Right kidney (tissue), 9 donors: Measurements from ENCODE around the gene ACTMAP.
A peak's percentile ranks its signal among the peaks of the same experiment; 100 is the strongest.
"Not testable (repeated sequence)": the region's sequence is repeated elsewhere in the genome, so short reads cannot be mapped to it uniquely, and the experiment has no call there.

ENCODE experiments used
- DNase-seq: peaks from one replicate; pipeline ENCODE4 v3.0.0-alpha.2; 2016
- long read RNA-seq, 8 donors: transcript quantifications; one replicate each; lab custom pipeline, GENCODE V29; 2026

The ACTMAP gene, protein sequence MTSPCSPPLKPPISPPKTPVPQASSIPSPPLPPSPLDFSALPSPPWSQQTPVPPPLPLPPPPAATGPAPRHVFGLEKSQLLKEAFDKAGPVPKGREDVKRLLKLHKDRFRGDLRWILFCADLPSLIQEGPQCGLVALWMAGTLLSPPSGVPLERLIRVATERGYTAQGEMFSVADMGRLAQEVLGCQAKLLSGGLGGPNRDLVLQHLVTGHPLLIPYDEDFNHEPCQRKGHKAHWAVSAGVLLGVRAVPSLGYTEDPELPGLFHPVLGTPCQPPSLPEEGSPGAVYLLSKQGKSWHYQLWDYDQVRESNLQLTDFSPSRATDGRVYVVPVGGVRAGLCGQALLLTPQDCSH
- long read RNA-seq, donor 1, partial matches to known transcripts: 8 of 11 reads
- long read RNA-seq, donor 1, other reads (novel, unspliced or antisense): 0 of 11 reads
- long read RNA-seq, donor 2, partial matches to known transcripts: 0 of 1 reads
- long read RNA-seq, donor 2, other reads (novel, unspliced or antisense): 0 of 1 reads
- long read RNA-seq, donor 3, partial matches to known transcripts: 5 of 6 reads
- long read RNA-seq, donor 3, other reads (novel, unspliced or antisense): 0 of 6 reads
- long read RNA-seq, donor 4, partial matches to known transcripts: 86 of 88 reads
- long read RNA-seq, donor 4, other reads (novel, unspliced or antisense): 0 of 88 reads
- long read RNA-seq, donor 5, partial matches to known transcripts: 17 of 19 reads
- long read RNA-seq, donor 5, other reads (novel, unspliced or antisense): 0 of 19 reads
- long read RNA-seq, donor 6, partial matches to known transcripts: 0 of 2 reads
- long read RNA-seq, donor 6, other reads (novel, unspliced or antisense): 0 of 2 reads
- long read RNA-seq, donor 7: 0 reads
- long read RNA-seq, donor 8, partial matches to known transcripts: 0 of 2 reads
- long read RNA-seq, donor 8, other reads (novel, unspliced or antisense): 0 of 2 reads

DNA sequence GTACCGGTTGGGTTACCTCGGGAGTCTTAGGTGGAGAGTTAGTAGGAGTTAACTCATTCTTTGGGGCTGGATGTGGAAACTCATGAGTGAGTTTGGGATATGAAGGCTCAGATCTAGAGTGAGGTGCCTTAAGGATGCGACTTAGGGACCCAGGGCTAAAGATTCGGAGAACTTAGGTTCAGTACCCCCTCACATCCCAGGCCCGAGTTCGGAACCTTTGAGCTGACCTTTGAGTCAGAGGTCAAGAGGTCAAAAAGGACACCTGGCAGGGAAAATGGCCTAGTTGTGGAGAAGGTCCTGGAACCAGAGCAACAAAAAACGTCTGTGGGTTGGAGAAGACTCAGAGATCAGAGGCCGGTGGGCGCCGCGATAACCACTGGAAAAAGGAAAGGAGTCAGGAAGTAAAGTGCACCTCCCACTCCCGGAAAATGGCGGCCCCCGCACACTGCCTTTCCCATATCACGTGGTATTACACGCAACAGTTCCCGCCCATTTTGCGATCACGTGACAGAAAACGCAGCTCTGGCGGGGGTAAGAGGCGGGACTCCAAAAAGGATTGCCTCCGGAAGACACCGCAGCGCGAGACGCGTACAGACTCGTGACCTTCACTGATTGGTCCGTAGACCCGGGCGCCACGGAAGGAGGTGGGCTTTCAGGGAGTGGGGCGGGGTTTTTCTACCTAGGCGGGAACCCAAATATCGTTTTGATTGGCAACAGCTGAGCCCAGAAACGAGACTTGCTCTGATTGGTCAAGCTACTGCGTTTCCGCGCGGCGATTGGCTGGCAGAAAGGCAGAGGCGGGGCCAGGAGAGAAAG is at the start of gene ACTMAP:
ACTMAP (minus strand) TSS at position 420 of the 816 bp plus-strand sequence. CDS start 674 bp downstream, outside the sequence.
- no peak for DNase-seq

GRCh38 chr19:40799558-40800338 is 49.5 kb upstream of the ACTMAP start:
- DNase-seq: peak; percentile 62

DNA sequence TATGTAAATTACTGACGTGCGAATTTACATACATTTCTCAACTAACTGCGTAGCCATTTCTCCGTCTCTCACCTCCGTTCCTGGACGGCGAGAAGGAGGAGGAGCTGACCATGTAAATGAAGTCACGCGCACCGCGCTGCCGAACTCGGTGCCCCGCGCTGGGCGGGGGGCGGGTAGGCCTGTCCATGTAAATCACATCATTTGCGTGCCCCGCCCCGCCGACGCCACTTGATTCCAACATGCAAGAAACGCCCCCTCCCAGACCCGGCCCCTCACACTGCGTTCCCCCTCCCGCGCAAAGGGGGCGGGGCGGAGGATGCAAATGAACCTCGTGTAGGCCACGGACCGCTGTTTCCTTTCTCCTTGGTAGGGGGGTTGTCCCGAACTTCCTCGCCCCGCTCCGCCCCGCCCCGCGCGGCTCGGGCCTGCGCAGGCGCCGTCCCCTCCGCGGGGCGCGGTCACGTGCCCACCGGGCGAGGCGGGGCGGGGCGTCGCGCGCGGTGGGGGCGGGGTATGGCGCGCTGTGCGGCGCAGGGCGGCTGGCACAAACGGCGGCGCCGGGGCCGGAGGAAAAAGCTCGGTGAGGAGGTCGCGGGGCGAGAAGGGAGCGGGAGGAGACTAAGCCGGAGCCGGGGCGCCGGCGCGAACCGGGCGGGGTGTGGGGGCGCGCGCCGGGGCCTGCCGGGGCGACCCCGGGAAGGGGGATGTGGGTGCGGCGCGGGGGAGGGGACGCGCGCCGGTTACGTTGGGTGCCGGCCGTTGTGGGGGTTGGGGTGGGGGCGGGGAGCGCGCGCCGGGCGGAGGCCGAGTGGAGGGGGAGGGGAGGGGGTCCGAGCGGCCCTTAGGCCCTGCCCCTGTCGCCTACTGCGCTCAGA is 48.6 kb upstream of the ACTMAP start, which contains the start of gene EGLN2:
EGLN2 (plus strand) TSS at position 509 of the 875 bp plus-strand sequence. CDS start 1,382 bp downstream, outside the sequence.
- peak; percentile 90 for DNase-seq

DNA sequence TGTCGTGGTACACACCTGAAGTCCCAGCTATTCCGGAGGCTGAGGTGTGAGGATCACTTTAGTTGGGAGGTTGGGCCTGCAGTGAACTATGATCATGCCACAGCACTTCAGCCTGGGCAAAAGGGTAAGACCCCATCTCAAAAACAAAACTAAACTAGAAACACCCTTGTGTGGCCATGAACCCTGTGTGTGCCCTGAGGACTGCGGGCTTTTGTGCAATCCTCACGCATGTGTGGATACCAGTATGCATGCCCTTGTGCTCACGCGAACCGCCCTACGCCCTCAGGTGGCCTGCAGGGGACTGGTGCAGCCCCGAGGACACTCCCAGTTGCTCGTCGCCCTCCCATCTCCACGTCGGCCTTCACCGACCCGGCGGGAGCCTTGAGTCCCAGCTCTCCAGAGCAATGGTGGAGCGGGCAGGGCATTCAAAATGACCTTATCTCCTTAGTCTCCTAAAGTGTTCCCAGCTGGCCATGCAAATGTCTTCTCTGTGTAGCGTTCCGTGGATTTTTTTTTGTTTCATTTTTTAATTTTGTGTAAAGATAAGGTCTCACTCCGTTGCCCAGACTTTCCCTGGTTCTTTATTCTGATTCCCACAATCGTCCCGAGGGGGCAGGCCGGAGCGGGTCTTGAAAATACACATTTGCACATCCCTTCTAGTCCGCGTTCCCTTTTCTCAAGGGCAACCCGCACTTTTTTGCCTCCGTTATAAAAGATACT is 47.8 kb upstream of the ACTMAP start:
- DNase-seq: no peak

DNA sequence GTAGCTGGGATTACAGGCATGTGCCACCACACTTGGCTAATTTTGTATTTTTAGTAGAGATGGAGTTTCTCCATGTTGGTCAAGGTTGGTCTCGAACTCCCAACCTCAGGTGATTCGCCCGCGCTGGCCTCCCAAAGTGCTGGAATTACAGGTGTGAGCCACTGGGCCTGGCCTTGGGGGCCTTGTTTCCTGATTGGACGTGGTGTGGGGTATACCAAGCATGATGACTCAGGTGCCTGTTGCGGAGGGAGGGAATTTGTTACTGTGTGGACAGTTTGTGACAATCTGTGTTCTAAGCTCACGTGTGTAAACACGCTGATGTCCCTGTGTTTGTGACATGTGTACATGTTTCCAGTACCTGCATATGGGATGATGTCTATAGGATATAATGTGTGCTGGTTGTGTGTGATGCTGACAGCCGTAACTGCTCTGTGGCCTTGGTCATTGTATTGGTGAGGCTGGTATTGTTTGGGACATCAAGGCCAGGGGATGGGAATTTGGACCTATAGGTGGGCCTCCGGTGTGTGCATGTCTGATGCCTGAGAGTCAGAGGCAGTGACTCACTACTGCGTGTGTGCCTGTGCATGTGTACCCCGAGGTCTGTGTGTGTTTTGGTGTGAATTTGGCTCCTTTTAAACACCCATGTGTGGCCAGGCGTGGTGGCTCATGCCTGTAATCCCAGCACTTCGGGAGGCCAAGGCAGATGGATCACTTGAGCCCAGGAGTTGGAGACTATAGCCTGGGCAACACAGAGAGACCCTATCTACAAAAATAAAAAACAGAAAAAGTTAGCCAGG is 47.1 kb upstream of the ACTMAP start:
- no peak for DNase-seq

- DNase-seq: no peak
Observed at GRCh38 chr19:40791996-40792395, 41.7 kb upstream of the ACTMAP start.

DNA sequence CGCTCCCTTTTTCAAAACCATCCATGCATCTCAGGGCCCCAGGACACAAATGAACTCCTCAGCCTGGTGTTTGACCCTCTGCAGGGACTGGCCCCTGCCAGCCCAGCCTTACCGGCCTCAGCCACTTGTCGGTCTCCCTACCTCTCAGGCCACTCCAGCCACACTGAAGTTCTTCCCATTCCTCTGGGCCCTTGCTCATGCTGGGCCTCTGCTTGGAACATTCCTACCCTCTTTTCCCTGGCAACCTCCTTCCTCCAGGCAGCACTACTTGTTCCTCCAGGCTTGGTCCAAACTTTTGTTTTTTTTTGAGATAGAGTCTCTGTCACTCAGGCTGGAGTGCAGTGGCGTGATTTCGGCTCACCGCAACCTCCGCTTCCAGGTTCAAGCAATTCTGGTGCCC is 41.1 kb upstream of the ACTMAP start:
- DNase-seq: no peak

- no peak for DNase-seq
Observed at GRCh38 chr19:40786060-40787037, 36.1 kb upstream of the ACTMAP start.

GRCh38 chr19:40785526-40785925 is 35.2 kb upstream of the ACTMAP start:
- DNase-seq: no peak

DNA sequence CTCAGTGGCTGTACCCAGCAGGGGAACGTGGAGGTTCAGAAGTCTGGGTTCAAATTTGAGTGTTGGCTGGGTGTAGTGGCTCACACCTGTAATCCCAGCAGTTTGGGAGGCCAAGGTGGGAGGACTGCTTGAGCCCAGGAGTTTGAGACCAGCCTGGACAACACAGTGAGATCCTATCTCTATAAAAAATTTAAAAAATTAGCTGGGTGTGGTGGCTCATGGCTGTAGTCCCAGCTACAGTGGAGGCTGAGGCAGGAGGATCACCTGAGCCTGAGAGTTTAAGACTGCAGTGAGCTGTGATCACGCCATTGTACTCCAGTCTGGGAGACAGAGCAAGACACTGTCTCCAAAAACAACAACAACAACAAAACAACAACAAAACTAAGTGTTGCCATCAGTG is 33.9 kb upstream of the ACTMAP start:
- DNase-seq: not testable (repeated sequence)

DNA sequence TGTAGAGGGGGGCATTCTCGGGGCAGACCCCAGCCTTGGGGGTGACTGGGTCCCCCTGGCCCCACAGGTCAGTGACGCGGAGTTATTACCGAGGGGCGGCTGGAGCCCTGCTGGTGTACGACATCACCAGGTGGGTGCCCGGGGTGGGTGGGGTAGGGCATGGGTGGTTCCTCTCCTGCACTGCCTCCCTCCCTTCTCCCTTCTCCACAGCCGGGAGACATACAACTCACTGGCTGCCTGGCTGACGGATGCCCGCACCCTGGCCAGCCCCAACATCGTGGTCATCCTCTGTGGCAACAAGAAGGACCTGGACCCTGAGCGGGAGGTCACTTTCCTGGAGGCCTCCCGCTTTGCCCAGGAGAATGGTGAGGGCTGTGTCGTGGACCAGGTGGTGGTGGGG is 33.4 kb upstream of the ACTMAP start:
- no peak for DNase-seq

GRCh38 chr19:40781140-40781539 is 30.9 kb upstream of the ACTMAP start:
- DNase-seq: no peak

DNA sequence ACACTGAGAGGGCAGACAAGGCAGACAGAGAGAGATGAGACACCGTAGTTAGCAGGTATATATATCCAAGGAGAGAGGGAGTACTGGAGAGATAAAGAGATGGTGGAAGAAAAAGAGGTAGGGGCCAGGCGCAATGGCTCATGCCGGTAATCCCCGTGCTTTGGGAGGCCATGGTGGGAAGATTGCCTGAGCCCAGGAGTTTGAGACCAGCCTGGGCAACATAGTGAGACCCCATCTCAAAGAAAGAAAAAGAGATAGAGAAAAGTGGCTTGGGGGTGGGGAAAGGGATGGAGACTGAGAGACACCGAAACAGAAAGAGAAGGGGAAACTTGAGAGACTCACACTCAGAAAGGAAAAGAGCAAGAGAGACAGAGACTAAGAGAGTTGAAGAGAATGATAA is 30.3 kb upstream of the ACTMAP start:
- no peak for DNase-seq

DNA sequence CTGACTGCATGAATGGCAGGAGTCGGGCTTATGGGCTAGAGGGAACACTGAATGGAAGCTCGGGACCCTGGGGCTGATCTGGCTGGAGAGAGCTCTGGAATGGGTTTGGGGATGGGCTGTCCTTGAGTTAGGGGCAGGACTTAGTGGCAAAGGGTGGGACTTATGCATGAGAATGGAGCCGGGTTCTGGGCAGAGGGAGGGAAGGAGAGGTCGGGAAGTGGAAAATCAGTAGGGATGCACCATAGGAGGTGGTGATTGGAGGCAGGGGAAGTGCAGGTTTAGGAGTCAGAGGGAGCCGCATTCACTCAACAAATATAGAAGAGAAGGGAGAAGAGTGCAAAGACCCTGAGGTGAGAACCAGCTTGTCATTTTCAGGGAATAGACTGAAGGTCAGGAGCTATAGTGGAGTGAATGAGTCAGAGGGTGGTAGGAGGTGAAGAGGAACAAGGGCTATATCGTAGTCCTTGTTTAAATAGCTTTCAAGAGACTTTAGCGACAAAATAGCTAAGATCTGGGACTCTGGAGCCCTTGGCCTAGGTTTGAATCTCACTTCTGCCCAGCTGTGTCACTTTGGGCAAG is 28.5 kb upstream of the ACTMAP start:
- no peak for DNase-seq

DNA sequence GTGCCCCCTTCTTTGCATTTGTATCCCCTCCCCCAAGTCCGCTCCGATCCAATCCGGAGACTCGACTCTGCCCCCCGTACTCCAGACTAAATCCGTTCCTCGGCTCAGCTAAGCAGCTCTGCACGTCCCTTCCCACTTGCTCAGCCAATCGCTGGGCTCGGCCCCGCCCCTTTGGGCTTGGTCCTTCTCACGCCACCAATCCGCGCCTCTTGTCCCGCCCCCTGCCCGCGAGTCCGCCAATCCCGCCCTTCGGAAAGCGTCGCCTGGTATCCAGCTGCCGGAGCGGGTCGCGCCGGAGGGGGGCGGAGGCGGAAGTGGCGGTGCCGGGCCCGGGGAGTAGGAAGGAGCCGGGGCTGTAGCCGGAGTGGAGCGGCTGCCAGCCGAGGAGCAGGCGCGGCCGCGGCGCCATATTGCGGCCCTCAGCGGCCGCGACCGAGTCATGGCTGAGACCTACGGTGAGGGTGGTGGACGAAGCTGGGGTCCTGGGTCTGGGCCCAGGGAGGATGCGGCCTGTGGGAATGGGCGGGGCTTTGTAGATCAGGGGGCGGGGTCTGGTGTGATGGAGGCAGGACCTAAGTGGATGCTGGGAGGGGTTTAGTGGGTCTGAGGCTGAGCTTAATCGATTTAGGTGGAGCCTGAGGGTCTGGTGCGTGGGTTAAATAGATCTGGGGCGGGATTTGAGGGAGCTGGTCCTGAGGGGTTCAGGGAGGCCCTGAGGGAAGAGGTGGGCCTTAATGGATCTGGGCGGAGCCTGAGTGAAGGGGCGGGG is 27.8 kb upstream of the ACTMAP start, which contains the start of gene RAB4B:
RAB4B (plus strand) TSS at position 311 of the 769 bp plus-strand sequence; CDS start at position 440, 129 bp downstream.
- DNase-seq: peak; percentile 100

GRCh38 chr19:40777645-40777936 is 27.3 kb upstream of the ACTMAP start:
- DNase-seq: no peak
